ENCODE results near the gene TSR1. TPM values are rescaled to one million over a fixed set of nuclear protein-coding genes. Genes with fewer than 3 reads are reported as not detected.
"Not testable (repeated sequence)": the region's sequence is repeated elsewhere in the genome, so short reads cannot be mapped to it uniquely, and the experiment has no call there.

The TSR1 gene
- polyA plus RNA-seq, 1 donor: 24.2 TPM

DNA sequence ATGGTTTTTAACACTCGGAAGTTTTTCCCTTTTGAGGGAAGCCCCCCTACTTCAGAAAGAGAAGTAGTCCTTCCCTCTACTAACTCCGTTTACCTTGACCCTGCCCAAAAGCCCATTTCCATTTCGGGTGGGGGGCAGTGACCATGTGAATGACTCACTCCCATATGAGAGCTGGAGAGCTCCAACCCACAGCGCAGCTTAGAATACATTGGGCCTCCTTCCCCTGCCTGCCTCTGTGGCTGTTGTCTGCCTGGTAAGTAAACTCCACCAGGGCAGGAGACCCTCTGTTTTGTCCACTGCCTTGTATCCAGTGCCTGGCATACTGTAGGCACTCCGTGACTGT lies 2.0 kb upstream of the TSR1 start:
- no CpG with 5 or more reads among the region's 5 CpGs for WGBS (ENCODE audit: insufficient coverage, low lambda C conversion rate)

DNA sequence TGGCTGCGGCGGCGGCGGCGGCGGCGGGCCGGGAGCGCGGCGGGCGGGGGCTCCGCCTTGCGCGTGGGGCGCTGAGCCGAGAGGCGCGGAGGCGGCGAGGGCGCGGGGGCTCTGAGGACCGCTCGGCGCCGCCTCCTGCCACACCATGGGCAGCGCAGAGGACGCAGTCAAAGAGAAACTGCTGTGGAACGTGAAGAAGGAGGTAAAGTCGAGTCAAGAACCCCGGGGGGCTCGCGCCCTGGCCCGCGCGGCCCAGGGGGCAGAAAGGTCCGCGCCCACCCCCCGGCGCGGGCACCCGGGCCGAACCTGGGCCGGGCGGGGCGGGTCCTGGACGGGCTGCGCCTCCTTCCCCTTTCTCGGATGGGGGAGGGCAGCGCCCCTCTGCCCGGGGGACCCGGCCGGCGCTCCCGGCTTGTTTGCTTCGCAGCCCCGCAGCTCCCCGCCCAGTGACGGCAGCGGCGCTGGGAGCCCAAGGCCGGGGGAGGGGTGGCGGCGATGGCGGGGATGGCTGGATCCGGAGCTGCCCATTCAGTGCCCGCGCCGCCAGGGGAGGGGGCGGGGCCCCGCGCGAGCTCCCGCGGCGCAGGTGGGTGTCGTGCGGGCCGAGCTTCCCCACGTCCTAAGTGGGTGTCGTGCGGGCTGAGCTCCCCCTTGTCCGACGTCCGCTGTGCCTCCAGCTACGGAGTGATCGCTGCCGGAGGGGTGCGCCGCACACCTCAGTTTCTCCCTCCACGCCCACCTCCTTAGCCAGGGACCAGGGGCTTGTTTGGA lies 1.5 kb upstream of the TSR1 start:
- peak; percentile 44 to 68 for DNase-seq
- Histone ChIP-seq H3K27ac (ENCODE audit: low read length) (no peak overlapping the region), H3K4me1 (ENCODE audit: control insufficient read depth, insufficient read depth, low read length) (peaks cover 11% of the 10 kb centered on the region), H3K4me3 (ENCODE audit: low read length) (peak overlapping the region; percentile 54), H3K27me3 (ENCODE audit: control insufficient read depth, insufficient read depth, low read length) (no peaks in the 10 kb centered on the region), H3K9me3 (ENCODE audit: control insufficient read depth, low read depth, low read length) (no peaks in the 10 kb centered on the region), H3K36me3 (ENCODE audit: control insufficient read depth, insufficient read depth, low read length) (peaks cover 27% of the 10 kb centered on the region)
- no CpG with 5 or more reads among the region's 92 CpGs for WGBS (ENCODE audit: insufficient coverage, low lambda C conversion rate)

More for the DNA sequence above, 2.0 kb upstream of the TSR1 start:
- DNase-seq: no peak
- no peaks in the 10 kb centered on the region for H3K9me3 ChIP-seq (ENCODE audit: control insufficient read depth, low read depth, low read length)
- no peak overlapping the region for H3K27ac ChIP-seq (ENCODE audit: low read length)
- H3K4me1 ChIP-seq (ENCODE audit: control insufficient read depth, insufficient read depth, low read length): peaks cover 15% of the 10 kb centered on the region
- H3K4me3 ChIP-seq (ENCODE audit: low read length): peak overlapping the region; percentile 54
- H3K27me3 ChIP-seq (ENCODE audit: control insufficient read depth, insufficient read depth, low read length): no peaks in the 10 kb centered on the region
- H3K36me3 ChIP-seq (ENCODE audit: control insufficient read depth, insufficient read depth, low read length): peaks cover 22% of the 10 kb centered on the region

DNA sequence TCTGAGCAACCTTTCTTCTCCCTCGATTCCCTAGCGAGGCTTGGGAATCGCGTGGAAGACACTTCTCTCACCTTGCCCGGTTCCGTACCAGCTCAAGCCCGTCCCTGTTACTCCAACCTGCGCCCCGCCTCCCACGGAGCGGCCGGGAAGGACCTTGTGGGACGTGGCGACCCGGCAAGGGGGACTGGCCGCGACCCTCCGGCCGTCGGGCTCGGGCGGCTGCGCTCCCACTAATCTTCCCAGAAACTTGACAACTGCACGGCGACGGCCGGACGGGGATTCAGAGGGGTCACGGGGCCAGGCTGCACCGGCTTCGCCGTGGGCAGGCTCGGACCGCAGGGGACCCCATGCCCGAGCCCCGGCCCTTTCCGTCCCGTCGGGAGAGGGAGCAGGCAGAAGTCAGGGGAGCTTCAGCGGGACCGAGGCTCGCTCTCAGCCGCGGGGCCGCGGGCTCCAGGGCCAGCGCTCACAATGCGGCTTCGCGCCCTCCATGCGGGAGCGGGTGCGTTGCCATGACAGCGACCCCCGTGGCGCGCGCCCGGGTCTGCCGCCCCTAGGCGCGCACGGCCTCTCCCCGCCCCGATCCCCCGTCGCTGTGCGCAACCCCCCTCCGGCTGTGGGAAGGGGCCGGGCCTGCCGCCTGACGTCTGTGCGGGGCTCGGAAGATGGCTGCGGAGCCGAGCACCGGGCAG lies 741 bp upstream of the TSR1 start, which contains the start of gene SGSM2:
Gene SGSM2 (plus strand): TSS at position 650 of the 692 bp plus-strand sequence. CDS start 188 bp downstream, outside the sequence.
- WGBS (ENCODE audit: insufficient coverage, low lambda C conversion rate): no CpG with 5 or more reads among the region's 77 CpGs
- Histone ChIP-seq H3K27ac (ENCODE audit: low read length) (peak within 1 kb of the TSS; percentile 92), H3K36me3 (ENCODE audit: control insufficient read depth, insufficient read depth, low read length) (peaks cover 33% of the 10 kb centered on the region), H3K9me3 (ENCODE audit: control insufficient read depth, low read depth, low read length) (no peaks in the 10 kb centered on the region), H3K4me1 (ENCODE audit: control insufficient read depth, insufficient read depth, low read length) (peaks cover 11% of the 10 kb centered on the region), H3K27me3 (ENCODE audit: control insufficient read depth, insufficient read depth, low read length) (no peaks in the 10 kb centered on the region), H3K4me3 (ENCODE audit: low read length) (peak within 1 kb of the TSS; percentile 86)
- DNase-seq: peak; percentile 34 to 67

DNA sequence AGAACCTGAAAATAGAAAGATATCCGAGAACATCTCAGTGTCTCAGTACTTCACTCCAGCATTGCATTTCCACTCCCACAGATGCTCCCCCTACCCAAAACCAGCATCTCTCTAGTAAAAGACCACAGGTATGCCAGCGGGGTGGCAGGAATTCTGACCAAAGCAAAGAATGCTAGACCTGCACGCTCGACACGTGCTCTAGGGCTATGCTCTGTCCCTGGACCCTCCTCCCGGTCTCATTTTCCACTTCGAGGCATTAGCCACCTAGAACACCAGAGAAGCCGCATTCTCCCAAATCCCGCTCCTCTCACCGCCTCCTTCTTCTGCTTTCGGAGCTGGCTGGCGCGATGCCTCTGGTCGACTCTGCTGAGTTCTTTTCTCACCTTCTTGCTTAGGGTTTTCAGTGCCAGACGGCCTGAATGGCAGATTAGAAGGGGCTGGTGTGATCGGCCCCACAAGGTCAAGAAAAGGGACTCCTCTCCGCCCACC lies 487 bp downstream of the TSR1 start:
- no peaks in the 10 kb centered on the region for H3K9me3 ChIP-seq (ENCODE audit: control insufficient read depth, low read depth, low read length)
- peaks cover 43% of the 10 kb centered on the region for H3K36me3 ChIP-seq (ENCODE audit: control insufficient read depth, insufficient read depth, low read length)
- WGBS (ENCODE audit: insufficient coverage, low lambda C conversion rate): no CpG with 5 or more reads among the region's 17 CpGs
- peaks cover 11% of the 10 kb centered on the region for H3K4me1 ChIP-seq (ENCODE audit: control insufficient read depth, insufficient read depth, low read length)
- H3K4me3 ChIP-seq (ENCODE audit: low read length): peak overlapping the region; percentile 86
- H3K27me3 ChIP-seq (ENCODE audit: control insufficient read depth, insufficient read depth, low read length): no peaks in the 10 kb centered on the region
- H3K27ac ChIP-seq (ENCODE audit: low read length): no peak overlapping the region
- no peak for DNase-seq

DNA sequence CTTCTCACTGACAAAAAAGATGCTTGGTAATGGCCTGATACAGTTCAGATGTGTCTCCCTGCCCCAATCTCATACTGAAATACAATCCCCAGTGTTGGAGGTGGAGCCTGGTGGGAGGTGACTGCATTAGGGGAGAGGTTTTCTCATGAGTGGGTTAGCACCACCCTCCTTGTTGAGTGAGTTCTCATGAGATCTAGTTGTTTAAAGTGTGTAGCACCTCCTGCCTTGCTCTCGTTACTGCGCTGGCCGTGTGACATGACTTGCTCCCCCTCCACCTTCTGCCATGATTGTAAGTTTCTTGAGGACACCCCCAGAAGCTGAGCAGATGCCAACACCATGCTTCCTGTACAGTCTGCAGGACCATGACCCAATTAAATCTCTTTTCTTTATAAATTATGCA lies 5.0 kb downstream of the TSR1 start:
- no peak for DNase-seq
- H3K4me3 ChIP-seq (ENCODE audit: low read length): no peak overlapping the region
- H3K27me3 ChIP-seq (ENCODE audit: control insufficient read depth, insufficient read depth, low read length): no peaks in the 10 kb centered on the region
- H3K4me1 ChIP-seq (ENCODE audit: control insufficient read depth, insufficient read depth, low read length): peaks cover 7% of the 10 kb centered on the region
- no peak overlapping the region for H3K27ac ChIP-seq (ENCODE audit: low read length)
- H3K9me3 ChIP-seq (ENCODE audit: control insufficient read depth, low read depth, low read length): no peaks in the 10 kb centered on the region
- WGBS (ENCODE audit: insufficient coverage, low lambda C conversion rate): no CpG with 5 or more reads among the region's 3 CpGs
- H3K36me3 ChIP-seq (ENCODE audit: control insufficient read depth, insufficient read depth, low read length): peaks cover 71% of the 10 kb centered on the region

DNA sequence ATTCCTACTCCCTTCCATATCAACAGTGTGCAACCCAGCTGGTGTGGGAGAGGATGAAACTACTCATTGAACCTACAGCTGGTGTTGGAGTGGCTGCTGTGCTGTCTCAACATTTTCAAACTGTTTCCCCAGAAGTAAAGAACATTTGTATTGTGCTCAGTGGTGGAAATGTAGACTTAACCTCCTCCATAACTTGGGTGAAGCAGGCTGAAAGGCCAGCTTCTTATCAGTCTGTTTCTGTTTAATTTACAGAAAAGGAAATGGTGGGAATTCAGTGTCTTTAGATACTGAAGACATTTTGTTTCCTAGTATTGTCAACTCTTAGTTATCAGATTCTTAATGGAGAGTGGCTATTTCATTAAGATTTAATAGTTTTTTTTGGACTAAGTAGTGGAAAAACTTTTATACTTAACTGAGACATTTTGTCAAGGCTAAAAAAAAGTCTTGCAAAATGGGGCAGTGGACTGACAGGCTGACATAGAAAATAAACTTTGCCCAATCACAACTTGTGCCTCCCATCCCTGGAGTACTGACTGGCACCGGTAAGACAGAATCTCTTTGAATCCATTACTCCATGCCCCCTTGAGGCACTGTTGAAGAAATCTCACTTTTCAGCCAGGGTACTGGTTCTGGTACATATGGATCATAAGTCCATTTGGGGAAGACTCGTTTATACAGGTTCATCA lies 12.5 kb downstream of the TSR1 start:
- Histone ChIP-seq H3K27ac (ENCODE audit: low read length) (no peak overlapping the region), H3K9me3 (ENCODE audit: control insufficient read depth, low read depth, low read length) (no peaks in the 10 kb centered on the region), H3K36me3 (ENCODE audit: control insufficient read depth, insufficient read depth, low read length) (peaks cover 53% of the 10 kb centered on the region), H3K4me3 (ENCODE audit: low read length) (no peak overlapping the region), H3K4me1 (ENCODE audit: control insufficient read depth, insufficient read depth, low read length) (no peaks in the 10 kb centered on the region), H3K27me3 (ENCODE audit: control insufficient read depth, insufficient read depth, low read length) (no peaks in the 10 kb centered on the region)
- no peak for DNase-seq
- no CpG with 5 or more reads among the region's 2 CpGs for WGBS (ENCODE audit: insufficient coverage, low lambda C conversion rate)

DNA sequence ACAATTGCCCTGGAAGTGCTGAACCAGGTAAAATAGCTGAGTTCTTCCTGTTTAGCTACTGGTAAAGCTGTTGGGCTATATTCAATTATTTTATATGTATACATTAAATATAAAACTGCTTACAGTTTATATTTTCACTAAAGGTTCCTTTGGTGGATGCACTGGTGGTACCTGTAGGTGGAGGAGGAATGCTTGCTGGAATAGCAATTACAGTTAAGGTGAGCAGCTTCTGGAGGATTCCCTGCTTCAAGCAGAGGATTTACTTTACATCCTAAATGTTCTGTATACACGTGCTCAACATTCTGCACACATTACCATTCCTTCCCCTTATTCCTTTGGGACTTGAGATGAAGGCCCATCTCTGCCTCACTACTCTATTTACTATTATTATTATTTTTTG lies 14.9 kb downstream of the TSR1 start:
- no peak for DNase-seq
- Histone ChIP-seq H3K9me3 (ENCODE audit: control insufficient read depth, low read depth, low read length) (no peaks in the 10 kb centered on the region), H3K4me3 (ENCODE audit: low read length) (no peak overlapping the region), H3K27ac (ENCODE audit: low read length) (no peak overlapping the region), H3K36me3 (ENCODE audit: control insufficient read depth, insufficient read depth, low read length) (peaks cover 44% of the 10 kb centered on the region), H3K4me1 (ENCODE audit: control insufficient read depth, insufficient read depth, low read length) (no peaks in the 10 kb centered on the region), H3K27me3 (ENCODE audit: control insufficient read depth, insufficient read depth, low read length) (no peaks in the 10 kb centered on the region)
- WGBS (ENCODE audit: insufficient coverage, low lambda C conversion rate): 100% methylated on average over 1 of the region's 1 CpG

DNA sequence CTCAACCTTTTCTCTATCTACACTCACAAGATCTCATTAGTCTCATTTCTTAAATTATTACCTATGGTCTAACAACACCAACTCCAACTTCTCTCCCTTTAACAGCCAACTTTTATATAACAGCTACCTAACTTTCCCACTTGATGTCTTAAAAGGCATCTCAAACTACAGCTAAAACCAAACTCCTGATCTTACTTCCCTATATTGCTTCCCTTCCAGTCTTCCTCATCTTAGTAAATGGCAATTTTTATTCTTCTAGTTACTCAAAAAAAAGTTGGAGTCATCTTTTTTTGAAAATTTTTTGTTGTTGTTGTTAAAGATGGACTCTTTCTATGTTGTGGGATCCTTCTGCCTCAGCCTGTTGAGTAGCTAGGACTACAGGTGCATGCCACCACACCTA lies 17.2 kb downstream of the TSR1 start:
- peaks cover 26% of the 10 kb centered on the region for H3K36me3 ChIP-seq (ENCODE audit: control insufficient read depth, insufficient read depth, low read length)

DNA sequence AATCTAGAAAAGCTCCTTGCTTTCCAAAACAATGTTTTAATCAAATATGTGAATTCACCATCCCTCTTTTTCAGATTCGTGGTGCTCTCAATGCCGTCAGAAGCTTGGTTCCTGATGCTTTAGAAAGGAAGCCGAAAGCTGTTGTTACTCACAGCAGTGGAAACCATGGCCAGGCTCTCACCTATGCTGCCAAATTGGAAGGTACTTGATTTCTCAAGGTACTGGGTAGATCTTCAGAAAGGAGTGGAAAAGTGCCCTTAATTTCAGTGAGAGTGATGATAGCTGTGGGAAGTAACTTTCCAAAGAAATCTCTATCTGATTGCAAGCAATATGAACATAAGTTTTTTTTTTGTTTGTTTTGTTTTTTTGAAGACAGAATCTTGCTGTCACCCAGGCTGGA lies 18.5 kb downstream of the TSR1 start:
- Histone ChIP-seq H3K27me3 (ENCODE audit: control insufficient read depth, insufficient read depth, low read length) (no peaks in the 10 kb centered on the region), H3K27ac (ENCODE audit: low read length) (no peak overlapping the region), H3K4me1 (ENCODE audit: control insufficient read depth, insufficient read depth, low read length) (no peaks in the 10 kb centered on the region), H3K4me3 (ENCODE audit: low read length) (no peak overlapping the region), H3K9me3 (ENCODE audit: control insufficient read depth, low read depth, low read length) (no peaks in the 10 kb centered on the region), H3K36me3 (ENCODE audit: control insufficient read depth, insufficient read depth, low read length) (peaks cover 15% of the 10 kb centered on the region)
- WGBS (ENCODE audit: insufficient coverage, low lambda C conversion rate): no CpG with 5 or more reads among the region's 3 CpGs
- DNase-seq: no peak

More for the DNA sequence above, 17.2 kb downstream of the TSR1 start:
- no peak for DNase-seq
- Histone ChIP-seq H3K27ac (ENCODE audit: low read length) (no peak overlapping the region), H3K9me3 (ENCODE audit: control insufficient read depth, low read depth, low read length) (no peaks in the 10 kb centered on the region), H3K27me3 (ENCODE audit: control insufficient read depth, insufficient read depth, low read length) (no peaks in the 10 kb centered on the region), H3K4me1 (ENCODE audit: control insufficient read depth, insufficient read depth, low read length) (no peaks in the 10 kb centered on the region), H3K4me3 (ENCODE audit: low read length) (no peak overlapping the region)

DNA sequence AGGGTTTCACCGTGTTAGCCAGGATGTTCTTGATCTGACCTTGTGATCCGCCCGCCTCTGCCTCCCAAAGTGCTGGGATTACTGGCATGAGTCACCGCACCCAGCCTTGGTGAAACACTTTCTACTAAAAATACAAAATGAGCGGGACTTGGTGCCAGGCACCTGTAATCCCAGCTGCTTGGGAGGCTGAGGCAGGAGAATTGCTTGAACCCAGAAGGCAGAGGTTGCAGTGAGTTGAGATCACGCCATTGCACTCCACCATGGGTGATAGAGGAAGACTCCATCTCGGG lies 19.4 kb downstream of the TSR1 start:
- H3K9me3 ChIP-seq (ENCODE audit: control insufficient read depth, low read depth, low read length); H3K4me3 ChIP-seq (ENCODE audit: low read length); H3K27me3 ChIP-seq (ENCODE audit: control insufficient read depth, insufficient read depth, low read length); DNase-seq; H3K4me1 ChIP-seq (ENCODE audit: control insufficient read depth, insufficient read depth, low read length); H3K27ac ChIP-seq (ENCODE audit: low read length): not testable (repeated sequence)
- WGBS (ENCODE audit: insufficient coverage, low lambda C conversion rate): no CpG with 5 or more reads among the region's 7 CpGs
- peaks cover 11% of the 10 kb centered on the region for H3K36me3 ChIP-seq (ENCODE audit: control insufficient read depth, insufficient read depth, low read length)

Measured in large intestine (tissue), 3 donors.